ENCODE results near the gene ZNF697. TPM values are rescaled to one million over a fixed set of nuclear protein-coding genes. Genes with fewer than 3 reads are reported as not detected.

The ZNF697 gene
- total RNA-seq, 1 experiment from 2014 or later: 4.1 TPM

- Histone ChIP-seq H3K27ac (no peak overlapping the region), H3K27me3 (ENCODE audit: insufficient read depth, low read depth) (no peaks in the 10 kb centered on the region), H3K79me2 (ENCODE audit: low read depth) (no peaks in the 10 kb centered on the region), H3K4me1 (replicated peaks; ENCODE audit: insufficient read depth) (peaks cover 7% of the 10 kb centered on the region), H3K4me2 (no peak overlapping the region), H3K9me3 (ENCODE audit: insufficient read depth, low read depth) (no peaks in the 10 kb centered on the region), H2AFZ (no peak overlapping the region), H3F3A (ENCODE audit: insufficient read depth, low read depth) (no peaks in the 10 kb centered on the region), H4K20me1 (ENCODE audit: insufficient read depth) (no peaks in the 10 kb centered on the region; the same call in 1 of the 2 replicates), H3K36me3 (ENCODE audit: low read depth) (no peaks in the 10 kb centered on the region), H3K9me2 (ENCODE audit: insufficient read depth) (no peaks in the 10 kb centered on the region), H3K4me3 (no peak overlapping the region)
- no peak for DNase-seq
- no TSS peak for BruUV-seq (replicated peaks)
- ChIA-PET CTCF (no interaction called here), POLR2A (ENCODE audit: unreplicated experiment) (no interaction called here)
- intact Hi-C loops (cut with micrococcal nuclease; ENCODE audit: unreplicated experiment): no loop called here
- no peak for TF ChIP-seq CTCF (conservative IDR thresholded peaks at IDR 0.05)
- TF ChIP-seq EZH2 (IDR thresholded peaks at IDR 0.05; ENCODE audit: low read depth): no peak
Measured at GRCh38 chr1:119600976-119601375, 47.1 kb downstream of the ZNF697 start.

- no peaks in the 10 kb centered on the region for H3F3A ChIP-seq (ENCODE audit: insufficient read depth, low read depth)
- no peaks in the 10 kb centered on the region; the same call in 1 of the 2 replicates for H4K20me1 ChIP-seq (ENCODE audit: insufficient read depth)
- H2AFZ ChIP-seq: no peak overlapping the region
- H3K9me2 ChIP-seq (ENCODE audit: insufficient read depth): no peaks in the 10 kb centered on the region
- no peaks in the 10 kb centered on the region for H3K9me3 ChIP-seq (ENCODE audit: insufficient read depth, low read depth)
- no peak overlapping the region for H3K4me3 ChIP-seq
- no peak for DNase-seq
- H3K27me3 ChIP-seq (ENCODE audit: insufficient read depth, low read depth): no peaks in the 10 kb centered on the region
- H3K4me1 ChIP-seq (replicated peaks; ENCODE audit: insufficient read depth): peaks cover 7% of the 10 kb centered on the region
- intact Hi-C loops (cut with micrococcal nuclease; ENCODE audit: unreplicated experiment): no loop called here
- no peak overlapping the region for H3K27ac ChIP-seq
- H3K36me3 ChIP-seq (ENCODE audit: low read depth): no peaks in the 10 kb centered on the region
- ChIA-PET CTCF (no interaction called here), POLR2A (ENCODE audit: unreplicated experiment) (no interaction called here)
- H3K4me2 ChIP-seq: no peak overlapping the region
- no peak for TF ChIP-seq EZH2 (IDR thresholded peaks at IDR 0.05; ENCODE audit: low read depth)
- no peak for TF ChIP-seq CTCF (conservative IDR thresholded peaks at IDR 0.05)
- no TSS peak for BruUV-seq (replicated peaks)
- H3K79me2 ChIP-seq (ENCODE audit: low read depth): no peaks in the 10 kb centered on the region
Measured at GRCh38 chr1:119600561-119600960, 47.5 kb downstream of the ZNF697 start.

GRCh38 chr1:119595606-119596005 lies 52.5 kb downstream of the ZNF697 start:
- Histone ChIP-seq H4K20me1 (ENCODE audit: insufficient read depth) (no peaks in the 10 kb centered on the region), H3K36me3 (ENCODE audit: low read depth) (no peaks in the 10 kb centered on the region), H3K27me3 (ENCODE audit: insufficient read depth, low read depth) (no peaks in the 10 kb centered on the region), H3K9me3 (ENCODE audit: insufficient read depth, low read depth) (no peaks in the 10 kb centered on the region), H3F3A (ENCODE audit: insufficient read depth, low read depth) (no peaks in the 10 kb centered on the region), H3K79me2 (ENCODE audit: low read depth) (no peaks in the 10 kb centered on the region), H3K4me3 (no peak overlapping the region), H3K4me2 (no peak overlapping the region), H3K27ac (no peak overlapping the region), H3K4me1 (replicated peaks; ENCODE audit: insufficient read depth) (no peaks in the 10 kb centered on the region), H3K9me2 (ENCODE audit: insufficient read depth) (no peaks in the 10 kb centered on the region), H2AFZ (no peak overlapping the region)
- BruUV-seq (replicated peaks): no TSS peak
- CTCF ChIA-PET: interaction anchor here (0.5 kb wide), 1 partner anchor 44 kb away, joined by 4 read pairs; no protein-coding TSS in a partner anchor
- no peak for TF ChIP-seq CTCF (conservative IDR thresholded peaks at IDR 0.05)
- no peak for TF ChIP-seq EZH2 (IDR thresholded peaks at IDR 0.05; ENCODE audit: low read depth)
- DNase-seq: no peak
- POLR2A ChIA-PET (ENCODE audit: unreplicated experiment): no interaction called here
- intact Hi-C loops (cut with micrococcal nuclease; ENCODE audit: unreplicated experiment): no loop called here
